Upper lobe of right lung (tissue), 1 donor: ENCODE results near the gene EPN3. TPM values are rescaled to one million over a fixed set of nuclear protein-coding genes. Genes with fewer than 3 reads are reported as not detected.

Source experiments
- ATAC-seq: fragments of 200-7000 bp; cut with Tn5 transposase; one replicate; pipeline ENCODE4 v1.9.1; 2020; ENCODE audit warnings: mild to moderate bottlenecking, moderate library complexity
- DNase-seq: peaks from one replicate; pipeline ENCODE4 v3.0.0-alpha.2; 2020
- H3K27ac ChIP-seq: fragments of 200-600 bp; one replicate; pipeline ENCODE4 v1.8.0; 2022
- H3K27me3 ChIP-seq: fragments of 200-600 bp; one replicate; pipeline ENCODE4 v1.8.0; 2022; ENCODE audit warnings: mild to moderate bottlenecking
- H3K36me3 ChIP-seq: fragments of 200-600 bp; one replicate; pipeline ENCODE4 v1.8.0; 2022
- H3K4me1 ChIP-seq: fragments of 200-600 bp; one replicate; pipeline ENCODE4 v1.8.0; 2022
- H3K4me3 ChIP-seq: fragments of 200-600 bp; one replicate; pipeline ENCODE4 v1.8.0; 2022; ENCODE audit warnings: mild to moderate bottlenecking
- H3K9me3 ChIP-seq: fragments of 200-600 bp; one replicate; pipeline ENCODE4 v1.8.0; 2022
- CTCF ChIP-seq: fragments of 200-600 bp; IDR thresholded peaks from one replicate; pipeline ENCODE4 v1.8.0; 2022; ENCODE audit warnings: antibody characterized with exemption
- intact Hi-C: fragments of 100-400 bp; cut with DNase I; formaldehyde crosslinking; loops from one replicate; pipeline ENCODE4 v1.11.0; 2022
- total RNA-seq: library from RNA; stranded (reverse); fragmentation: NEBNext Ultra II Directional; extraction: Animal tissue kit (Norgen Biotek cat#: 25700); gene quantifications from one replicate; pipeline ENCODE4 v1.2.1, GENCODE V29; 2021
- donor health status: DM: no; HTN: yes; CAD: no; lungs with severe emphysema.

EPN3 gene
- total RNA-seq, 1 donor from 2014 or later, result 0.09 TPM

GRCh38 chr17:50581316-50581715 is 48.8 kb downstream of the EPN3 start:
- no peak for TF ChIP-seq CTCF
- Histone ChIP-seq H3K27me3 (no peaks in the 10 kb centered on the region), H3K9me3 (no peaks in the 10 kb centered on the region), H3K27ac (no peak overlapping the region), H3K4me1 (no peaks in the 10 kb centered on the region), H3K36me3 (no peaks in the 10 kb centered on the region), H3K4me3 (no peak overlapping the region)
- ATAC-seq, result no peak
- DNase-seq, result no peak
- intact Hi-C loops, result no loop called here

DNA sequence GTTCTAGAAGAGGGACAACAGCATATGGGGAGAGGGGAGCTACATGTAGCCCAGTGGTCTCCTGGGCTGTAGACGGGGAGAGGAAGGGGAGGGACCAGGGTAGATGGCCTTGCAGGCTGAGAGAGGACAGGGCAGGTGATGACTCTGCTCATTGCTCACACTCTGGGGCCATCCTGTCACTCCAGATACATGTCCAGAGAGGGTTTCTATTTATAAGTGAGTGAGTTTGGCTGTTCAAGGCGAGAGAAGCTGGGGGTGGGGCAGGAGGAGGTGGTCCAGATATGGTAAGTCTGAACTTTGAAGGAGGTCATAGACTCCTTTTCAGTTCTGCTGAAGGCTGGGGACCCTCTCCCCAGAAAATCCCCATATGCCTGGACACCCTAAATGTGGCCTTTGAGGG is 50.2 kb downstream of the EPN3 start:
- no peaks in the 10 kb centered on the region for H3K9me3 ChIP-seq
- no peak overlapping the region for H3K27ac ChIP-seq
- H3K4me1 ChIP-seq, result no peaks in the 10 kb centered on the region
- no peaks in the 10 kb centered on the region for H3K36me3 ChIP-seq
- H3K27me3 ChIP-seq, result no peaks in the 10 kb centered on the region
- intact Hi-C loops, result no loop called here
- H3K4me3 ChIP-seq, result no peak overlapping the region
- no peak for ATAC-seq
- TF ChIP-seq CTCF, result no peak
- no peak for DNase-seq

- no peak for ATAC-seq
- no peak for DNase-seq
- no peaks in the 10 kb centered on the region for H3K9me3 ChIP-seq
Observed at GRCh38 chr17:50583641-50584040, 51.1 kb downstream of the EPN3 start.

GRCh38 chr17:50584116-50584515 is 51.6 kb downstream of the EPN3 start:
- no peak for TF ChIP-seq CTCF
- ATAC-seq (no peak), DNase-seq (no peak)
- no peak overlapping the region for H3K27ac ChIP-seq
- H3K36me3 ChIP-seq, result no peaks in the 10 kb centered on the region
- H3K27me3 ChIP-seq, result no peaks in the 10 kb centered on the region
- intact Hi-C loops, result no loop called here
- H3K9me3 ChIP-seq, result no peaks in the 10 kb centered on the region
- H3K4me3 ChIP-seq, result no peak overlapping the region
- peaks cover 6% of the 10 kb centered on the region for H3K4me1 ChIP-seq

More at GRCh38 chr17:50583641-50584040, 51.1 kb downstream of the EPN3 start:
- intact Hi-C loops, result no loop called here
- Histone ChIP-seq H3K27ac (no peak overlapping the region), H3K36me3 (no peaks in the 10 kb centered on the region), H3K27me3 (no peaks in the 10 kb centered on the region), H3K4me1 (peaks cover 1% of the 10 kb centered on the region), H3K4me3 (no peak overlapping the region)
- TF ChIP-seq CTCF, result no peak

- TF ChIP-seq CTCF, result no peak
- no peaks in the 10 kb centered on the region for H3K9me3 ChIP-seq
- no peak overlapping the region for H3K4me3 ChIP-seq
- H3K4me1 ChIP-seq, result peaks cover 10% of the 10 kb centered on the region
- DNase-seq (no peak), ATAC-seq (peak; percentile 12)
- no peak overlapping the region for H3K27ac ChIP-seq
- no peaks in the 10 kb centered on the region for H3K27me3 ChIP-seq
- intact Hi-C loops, result no loop called here
- H3K36me3 ChIP-seq, result no peaks in the 10 kb centered on the region
Observed at GRCh38 chr17:50584749-50585148, 52.2 kb downstream of the EPN3 start.

DNA sequence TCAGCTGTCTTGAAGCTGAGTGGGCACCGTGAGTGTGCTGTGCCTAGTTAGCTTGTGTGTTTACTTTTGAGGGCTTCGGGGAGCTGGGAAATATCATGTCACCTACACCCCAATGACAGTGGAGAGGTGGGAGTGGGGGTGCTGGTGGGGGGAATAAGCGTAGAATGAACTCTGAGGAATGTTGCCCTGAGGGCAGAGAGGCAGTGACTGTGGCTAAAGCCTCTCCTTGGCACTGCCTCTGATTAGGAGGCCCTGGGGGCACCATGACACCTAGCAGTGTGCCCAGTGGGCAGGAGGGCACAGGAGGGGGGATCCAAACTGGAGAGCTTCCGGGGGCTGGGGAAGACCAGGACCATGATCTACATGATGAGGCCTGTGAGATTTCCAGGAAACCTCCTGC is 52.8 kb downstream of the EPN3 start:
- TF ChIP-seq CTCF, result no peak
- Histone ChIP-seq H3K27me3 (no peaks in the 10 kb centered on the region), H3K36me3 (no peaks in the 10 kb centered on the region), H3K9me3 (no peaks in the 10 kb centered on the region), H3K27ac (no peak overlapping the region), H3K4me3 (no peak overlapping the region), H3K4me1 (peaks cover 10% of the 10 kb centered on the region)
- intact Hi-C loops, result no loop called here
- no peak for DNase-seq
- ATAC-seq, result no peak
